Mesenchymal stem cell (in vitro differentiated cells and primary cell): ENCODE measurements around the gene IKBKE.

Source experiments
- DNase-seq: peaks from one replicate; pipeline ENCODE4 v3.0.0-alpha.2; 2013
- H2AFZ ChIP-seq: one replicate; pipeline ENCODE4 v1.6.1; 2013; ENCODE audit warnings: low read depth, mild to moderate bottlenecking, control low read depth, inconsistent platforms, low read length, moderate library complexity
- H2AK5ac ChIP-seq: 2 replicates; pipeline ENCODE4 v1.6.1; 2013; ENCODE audit warnings: low read length, moderate library complexity, mild to moderate bottlenecking, inconsistent platforms; ENCODE audit not compliant: severe bottlenecking
- H2BK120ac ChIP-seq: one replicate; pipeline ENCODE4 v1.6.1; 2013; ENCODE audit warnings: low read depth, mild to moderate bottlenecking, inconsistent platforms, low read length, moderate library complexity
- H2BK12ac ChIP-seq, 2 experiments: one replicate each; pipeline ENCODE4 v1.6.1; 2013; ENCODE audit warnings: inconsistent platforms in 2 of 2, low read length in 2 of 2, mild to moderate bottlenecking in 2 of 2, moderate library complexity in 2 of 2, control low read depth in 1 of 2
- H2BK15ac ChIP-seq: one replicate; pipeline ENCODE4 v1.6.1; 2013; ENCODE audit warnings: mild to moderate bottlenecking, low read depth, inconsistent platforms; ENCODE audit not compliant: poor library complexity, severe bottlenecking
- H2BK5ac ChIP-seq: 2 replicates; pipeline ENCODE4 v1.6.1; 2013; ENCODE audit warnings: low read depth, mild to moderate bottlenecking, low read length, control low read depth, inconsistent platforms; ENCODE audit not compliant: poor library complexity, severe bottlenecking
- H3K14ac ChIP-seq, 2 experiments: one replicate each; pipeline ENCODE4 v1.6.1; 2013; ENCODE audit warnings: inconsistent platforms in 2 of 2, low read length in 2 of 2, control low read depth in 1 of 2, mild to moderate bottlenecking in 1 of 2, moderate library complexity in 1 of 2
- H3K18ac ChIP-seq, 2 experiments: one replicate each; pipeline ENCODE4 v1.6.1; 2013; ENCODE audit warnings: inconsistent platforms in 2 of 2, low read length in 2 of 2, control low read depth in 1 of 2, low read depth in 1 of 2, mild to moderate bottlenecking in 1 of 2
- H3K23ac ChIP-seq, 2 experiments: one replicate each; pipeline ENCODE4 v1.6.1; 2013; ENCODE audit warnings: inconsistent platforms in 2 of 2, low read length in 2 of 2, mild to moderate bottlenecking in 2 of 2, moderate library complexity in 2 of 2, control low read depth in 1 of 2
- H3K27ac ChIP-seq: 2 replicates; pipeline ENCODE4 v1.5.1; 2013; ENCODE audit warnings: mild to moderate bottlenecking, moderate library complexity, low read length, control low read depth, inconsistent platforms; ENCODE audit not compliant: poor library complexity, severe bottlenecking
- H3K27me3 ChIP-seq, 2 experiments: 2 replicates each; pipeline versions ENCODE4 v1.6.1 to v1.7.0; 2013; ENCODE audit warnings: low read length in 2 of 2, mild to moderate bottlenecking in 2 of 2, moderate library complexity in 2 of 2, control low read depth in 1 of 2, inconsistent platforms in 1 of 2; ENCODE audit not compliant: control insufficient read depth in 1 of 2, insufficient read depth in 1 of 2
- H3K36me3 ChIP-seq, 2 experiments: 2 replicates each; pipeline versions ENCODE4 v1.6.1 to v1.7.0; 2013; ENCODE audit warnings: low read length in 2 of 2, control low read depth in 1 of 2, inconsistent platforms in 1 of 2, low read depth in 1 of 2, mild to moderate bottlenecking in 1 of 2; ENCODE audit not compliant: insufficient read depth in 2 of 2, control insufficient read depth in 1 of 2
- H3K4ac ChIP-seq, 2 experiments: one replicate each; pipeline ENCODE4 v1.6.1; 2013; ENCODE audit warnings: inconsistent platforms in 2 of 2, low read length in 2 of 2, mild to moderate bottlenecking in 2 of 2, moderate library complexity in 2 of 2, control low read depth in 1 of 2, low read depth in 1 of 2
- H3K4me1 ChIP-seq: 2 replicates; pipeline ENCODE4 v1.6.1; 2013; ENCODE audit warnings: low read depth, low read length, control low read depth; ENCODE audit not compliant: control insufficient read depth, insufficient read depth
- H3K4me2 ChIP-seq: 2 replicates; pipeline ENCODE4 v1.6.1; 2013; ENCODE audit warnings: low read length, mild to moderate bottlenecking, inconsistent platforms; ENCODE audit not compliant: poor library complexity, severe bottlenecking
- H3K4me3 ChIP-seq, 2 experiments: 2 replicates each; pipeline versions ENCODE4 v1.5.1 to v1.7.0; 2013; ENCODE audit warnings: low read length in 2 of 2, mild to moderate bottlenecking in 2 of 2, control low read depth in 1 of 2, low read depth in 1 of 2; ENCODE audit not compliant: insufficient read depth in 1 of 2
- H3K79me1 ChIP-seq: replicated peaks from 2 replicates; pipeline ENCODE4 v1.6.1; 2013; ENCODE audit warnings: mild to moderate bottlenecking, control low read depth, low read length, inconsistent platforms; ENCODE audit not compliant: poor library complexity, severe bottlenecking
- H3K9ac ChIP-seq: 2 replicates; pipeline ENCODE4 v1.7.0; 2013; ENCODE audit warnings: mild to moderate bottlenecking, low read length, moderate library complexity
- H3K9me3 ChIP-seq: 2 replicates; pipeline ENCODE4 v1.7.0; 2013; ENCODE audit warnings: mild to moderate bottlenecking, low read length; ENCODE audit not compliant: control insufficient read depth
- H4K8ac ChIP-seq: one replicate; pipeline ENCODE4 v1.6.1; 2013; ENCODE audit warnings: inconsistent platforms, mild to moderate bottlenecking, low read length, moderate library complexity
- H4K91ac ChIP-seq: one replicate; pipeline ENCODE4 v1.6.1; 2013; ENCODE audit warnings: mild to moderate bottlenecking, low read length, inconsistent platforms
- WGBS: methylation state at CpG from one replicate; pipeline ENCODE4 v1.1.7; 2013; ENCODE audit warnings: mixed read lengths; 5-methylcytosine and 5-hydroxymethylcytosine counted together

Gene IKBKE

DNA sequence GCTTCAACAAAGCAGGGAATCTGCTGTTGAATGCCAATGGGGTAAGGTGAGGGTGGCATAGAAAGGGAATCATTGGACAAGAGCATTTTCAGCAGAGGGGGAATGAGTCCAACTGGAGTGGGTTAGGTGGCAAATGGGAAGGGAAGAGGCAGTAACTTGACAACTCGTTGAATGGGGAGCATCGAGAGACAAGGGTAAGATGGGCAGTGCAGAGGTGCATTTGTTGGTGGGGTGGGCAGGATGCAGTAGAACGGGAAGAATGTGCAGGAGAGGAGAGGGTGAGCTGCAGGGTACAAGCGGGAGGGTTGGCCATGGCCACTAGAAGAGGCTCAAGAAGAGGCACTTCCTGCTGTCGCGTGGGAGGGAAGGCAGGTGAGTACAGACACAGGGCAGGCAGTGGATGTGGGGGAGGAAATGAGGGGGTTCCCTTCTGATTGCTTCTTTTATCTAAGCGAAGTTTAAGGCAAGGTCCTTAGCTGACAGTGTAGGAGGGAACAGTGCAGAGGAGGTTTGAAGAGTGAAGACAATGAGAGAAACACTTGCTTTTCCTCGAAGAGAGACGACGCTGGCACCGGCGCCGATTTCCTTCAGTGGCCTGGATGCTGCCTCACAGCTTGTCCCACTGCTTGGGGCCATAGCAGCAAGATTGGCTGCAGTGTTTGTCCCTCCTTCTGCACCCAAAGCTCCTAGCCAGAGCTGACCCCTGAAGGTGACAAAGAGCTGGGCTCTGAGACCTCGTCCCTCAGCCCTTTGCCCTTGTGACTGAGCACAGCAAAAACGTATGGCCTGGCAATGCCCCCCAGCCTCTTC lies 3.2 kb upstream of the IKBKE start:
- H3K23ac ChIP-seq, result no peak overlapping the region
- no peak overlapping the region for H3K4ac ChIP-seq
- no peak overlapping the region for H2AK5ac ChIP-seq
- H3K4me3 ChIP-seq, result no peak overlapping the region
- no peak overlapping the region for H4K91ac ChIP-seq
- no peaks in the 10 kb centered on the region for H3K27me3 ChIP-seq
- H3K4me1 ChIP-seq, result peaks cover 32% of the 10 kb centered on the region
- H3K18ac ChIP-seq, result no peak overlapping the region
- peak overlapping the region; percentile 35 for H4K8ac ChIP-seq
- no peak overlapping the region for H2BK120ac ChIP-seq
- WGBS, result 83% methylated on average over 15 of the region's 15 CpGs
- H3K4me2 ChIP-seq, result no peak overlapping the region
- H3K9ac ChIP-seq, result no peak overlapping the region
- peaks cover 3% of the 10 kb centered on the region for H3K79me1 ChIP-seq
- peaks cover 10 to 15% of the 10 kb centered on the region in 2 experiments for H3K36me3 ChIP-seq
- no peak overlapping the region for H3K27ac ChIP-seq
- H3K9me3 ChIP-seq, result no peaks in the 10 kb centered on the region
- no peak overlapping the region for H2BK15ac ChIP-seq
- no peak for DNase-seq
- H2BK5ac ChIP-seq, result no peak overlapping the region
- H2BK12ac ChIP-seq, result peak overlapping the region in 1 of 2 experiments; percentile 42
- H3K14ac ChIP-seq, result no peak overlapping the region
- H2AFZ ChIP-seq, result no peak overlapping the region

GRCh38 chr1:206467915-206468314 lies 2.4 kb upstream of the IKBKE start:
- no peak overlapping the region for H4K91ac ChIP-seq
- peak overlapping the region in 1 of 2 experiments; percentile 62 for H3K14ac ChIP-seq
- H3K79me1 ChIP-seq, result peaks cover 3% of the 10 kb centered on the region
- H2BK120ac ChIP-seq, result no peak overlapping the region
- H2BK15ac ChIP-seq, result no peak overlapping the region
- no peak overlapping the region for H3K23ac ChIP-seq
- H3K18ac ChIP-seq, result no peak overlapping the region
- peaks cover 9 to 10% of the 10 kb centered on the region in 2 experiments for H3K36me3 ChIP-seq
- H2BK5ac ChIP-seq, result no peak overlapping the region
- 71% methylated on average over 9 of the region's 9 CpGs for WGBS
- H3K9me3 ChIP-seq, result no peaks in the 10 kb centered on the region
- no peak overlapping the region for H3K4me3 ChIP-seq
- H3K4ac ChIP-seq, result no peak overlapping the region
- no peak overlapping the region for H3K4me2 ChIP-seq
- H3K9ac ChIP-seq, result no peak overlapping the region
- H2BK12ac ChIP-seq, result peak overlapping the region in 1 of 2 experiments; percentile 56
- DNase-seq, result peak; percentile 30
- H3K27ac ChIP-seq, result no peak overlapping the region
- H3K27me3 ChIP-seq, result no peaks in the 10 kb centered on the region
- no peak overlapping the region for H4K8ac ChIP-seq
- H3K4me1 ChIP-seq, result peaks cover 39% of the 10 kb centered on the region
- no peak overlapping the region for H2AFZ ChIP-seq
- no peak overlapping the region for H2AK5ac ChIP-seq

- 95% methylated on average over 3 of the region's 3 CpGs for WGBS
- no peak overlapping the region for H4K91ac ChIP-seq
- H4K8ac ChIP-seq, result no peak overlapping the region
- no peak overlapping the region for H2BK5ac ChIP-seq
- H3K4ac ChIP-seq, result no peak overlapping the region
- H3K36me3 ChIP-seq, result peaks cover 3 to 10% of the 10 kb centered on the region in 2 experiments
- H3K23ac ChIP-seq, result no peak overlapping the region
- H3K79me1 ChIP-seq, result peaks cover 7% of the 10 kb centered on the region
- H3K14ac ChIP-seq, result no peak overlapping the region
- H3K4me2 ChIP-seq, result no peak overlapping the region
- no peak overlapping the region for H2AFZ ChIP-seq
- no peak overlapping the region for H3K9ac ChIP-seq
- H3K4me3 ChIP-seq, result no peak overlapping the region
- H3K27me3 ChIP-seq, result no peaks in the 10 kb centered on the region
- H3K9me3 ChIP-seq, result no peaks in the 10 kb centered on the region
- H3K18ac ChIP-seq, result no peak overlapping the region
- H2BK120ac ChIP-seq, result no peak overlapping the region
- no peak overlapping the region for H2BK12ac ChIP-seq
- H3K27ac ChIP-seq, result no peak overlapping the region
- DNase-seq, result no peak
- H3K4me1 ChIP-seq, result peaks cover 43% of the 10 kb centered on the region
- peak overlapping the region; percentile 15 for H2AK5ac ChIP-seq
- no peak overlapping the region for H2BK15ac ChIP-seq
Observed at GRCh38 chr1:206468571-206468970, 1.7 kb upstream of the IKBKE start.

GRCh38 chr1:206469411-206469932 lies 804 bp upstream of the IKBKE start:
- 65% methylated on average over 2 of the region's 2 CpGs for WGBS
- H3K18ac ChIP-seq, result peak overlapping the region; percentile 73
- no peak for DNase-seq
- peak overlapping the region; percentile 86 for H3K9ac ChIP-seq
- H2BK12ac ChIP-seq, result peak overlapping the region in 1 of 2 experiments; percentile 61
- H3K4me3 ChIP-seq, result peak overlapping the region in 1 of 2 experiments; percentile 89
- peak overlapping the region; percentile 88 for H3K27ac ChIP-seq
- peak overlapping the region; percentile 73 for H4K8ac ChIP-seq
- H3K36me3 ChIP-seq, result peaks cover 5 to 11% of the 10 kb centered on the region in 2 experiments
- peaks cover 41% of the 10 kb centered on the region for H3K4me1 ChIP-seq
- peak overlapping the region; percentile 74 for H2BK15ac ChIP-seq
- no peaks in the 10 kb centered on the region for H3K27me3 ChIP-seq
- peaks cover 7% of the 10 kb centered on the region for H3K79me1 ChIP-seq
- no peak overlapping the region for H2BK5ac ChIP-seq
- no peak overlapping the region for H3K23ac ChIP-seq
- H3K4me2 ChIP-seq, result peak overlapping the region; percentile 93
- H4K91ac ChIP-seq, result peak overlapping the region; percentile 70
- H2AK5ac ChIP-seq, result peak overlapping the region; percentile 29
- H3K9me3 ChIP-seq, result no peaks in the 10 kb centered on the region
- no peak overlapping the region for H3K14ac ChIP-seq
- H2AFZ ChIP-seq, result peak overlapping the region; percentile 60
- peak overlapping the region; percentile 36 for H2BK120ac ChIP-seq
- peak overlapping the region; percentile 2 to 82 for H3K4ac ChIP-seq
